Caco-2 (cell line): Measurements from ENCODE around the gene CDK5RAP2. TPM values are rescaled to one million over a fixed set of nuclear protein-coding genes. Genes with fewer than 3 reads are reported as not detected.

Experiments used
- BruUV-seq: library from RNA; stranded (reverse); fragments of 400-500 nt; replicated peaks from 2 replicates; lab custom pipeline; 2021; lab: Mats Ljungman, UMichigan
- CTCF ChIA-PET: fragments of 300-600 bp; sonication (Branson Sonifier 250); formaldehyde crosslinking; loops from one replicate; lab custom pipeline; 2022; ENCODE audit warnings: antibody characterized with exemption; lab: Charles Lee
- POLR2A ChIA-PET: fragments of 300-600 bp; sonication (Branson Sonifier 250); formaldehyde crosslinking; loops from one replicate; lab custom pipeline; 2022; ENCODE audit warnings: antibody characterized with exemption; lab: Charles Lee
- DNase-seq, 2 experiments: peaks; one replicate each; pipeline versions ENCODE4 v3.0.0 to v3.0.0-alpha.2; 2020 to 2022
- H3K27me3 ChIP-seq: replicated peaks from 2 replicates; pipeline ENCODE4 v1.6.0; 2011; ENCODE audit warnings: low read length; ENCODE audit not compliant: control insufficient read depth, insufficient read depth
- H3K36me3 ChIP-seq: 2 replicates; pipeline ENCODE4 v1.5.1; 2011; ENCODE audit warnings: low read length; ENCODE audit not compliant: control insufficient read depth, insufficient read depth
- H3K4me1 ChIP-seq: fragments of 250-450 bp; sonication (Bioruptor Pico); 2 replicates; pipeline ENCODE4 v1.5.1; 2020; ENCODE audit warnings: mild to moderate bottlenecking
- H3K4me3 ChIP-seq: 2 replicates; pipeline ENCODE4 v1.5.1; 2011; ENCODE audit warnings: low read depth, mild to moderate bottlenecking, control low read depth, low read length
- H3K9me3 ChIP-seq: fragments of 250-450 bp; sonication (Bioruptor Pico); 2 replicates; pipeline ENCODE4 v1.5.1; 2020; ENCODE audit warnings: mild to moderate bottlenecking, moderate library complexity
- H3K27ac Mint-ChIP-seq: one replicate; pipeline ENCODE4 v1.8.0; 2022; ENCODE audit warnings: mixed read lengths; ENCODE audit not compliant: unreplicated experiment
- H3K27me3 Mint-ChIP-seq: one replicate; pipeline ENCODE4 v1.8.0; 2022; ENCODE audit warnings: mixed read lengths; ENCODE audit not compliant: insufficient read depth, unreplicated experiment
- H3K36me3 Mint-ChIP-seq: one replicate; pipeline ENCODE4 v1.8.0; 2022; ENCODE audit warnings: mild to moderate bottlenecking, mixed read lengths; ENCODE audit not compliant: insufficient read depth, unreplicated experiment
- H3K4me1 Mint-ChIP-seq: one replicate; pipeline ENCODE4 v1.8.0; 2022; ENCODE audit warnings: low read depth, mixed read lengths; ENCODE audit not compliant: unreplicated experiment
- H3K4me3 Mint-ChIP-seq: one replicate; pipeline ENCODE4 v1.8.0; 2022; ENCODE audit warnings: mild to moderate bottlenecking, moderate library complexity, mixed read lengths; ENCODE audit not compliant: unreplicated experiment
- H3K9me3 Mint-ChIP-seq: one replicate; pipeline ENCODE4 v1.8.0; 2022; ENCODE audit warnings: mixed read lengths; ENCODE audit not compliant: unreplicated experiment
- intact Hi-C: fragments of 100-400 bp; cut with micrococcal nuclease; formaldehyde crosslinking; loops from one replicate; pipeline ENCODE4 v1.10.0; 2022; ENCODE audit not compliant: unreplicated experiment
- total RNA-seq: library from RNA; stranded (reverse); gene quantifications from 2 replicates; pipeline ENCODE4 v1.2.3, GENCODE V29; 2022
- TF ChIP-seq, protein P1 (sequence below), 2 experiments: fragments of 200-600 bp in 1 of 2; IDR thresholded peaks; 1 replicate in 1 of 2; 2 replicates in 1 of 2; pipeline versions ENCODE4 v1.5.1 to v1.8.0; 2011 to 2022; ENCODE audit warnings: antibody characterized with exemption in 1 of 2, control low read depth in 1 of 2, inconsistent platforms in 1 of 2, low read depth in 1 of 2, low read length in 1 of 2, mild to moderate bottlenecking in 1 of 2, moderate library complexity in 1 of 2; ENCODE audit not compliant: insufficient read depth in 1 of 2, severe bottlenecking in 1 of 2, unreplicated experiment in 1 of 2

CDK5RAP2 gene
- total RNA-seq, 1 experiment from 2014 or later: 71.3 TPM

DNA sequence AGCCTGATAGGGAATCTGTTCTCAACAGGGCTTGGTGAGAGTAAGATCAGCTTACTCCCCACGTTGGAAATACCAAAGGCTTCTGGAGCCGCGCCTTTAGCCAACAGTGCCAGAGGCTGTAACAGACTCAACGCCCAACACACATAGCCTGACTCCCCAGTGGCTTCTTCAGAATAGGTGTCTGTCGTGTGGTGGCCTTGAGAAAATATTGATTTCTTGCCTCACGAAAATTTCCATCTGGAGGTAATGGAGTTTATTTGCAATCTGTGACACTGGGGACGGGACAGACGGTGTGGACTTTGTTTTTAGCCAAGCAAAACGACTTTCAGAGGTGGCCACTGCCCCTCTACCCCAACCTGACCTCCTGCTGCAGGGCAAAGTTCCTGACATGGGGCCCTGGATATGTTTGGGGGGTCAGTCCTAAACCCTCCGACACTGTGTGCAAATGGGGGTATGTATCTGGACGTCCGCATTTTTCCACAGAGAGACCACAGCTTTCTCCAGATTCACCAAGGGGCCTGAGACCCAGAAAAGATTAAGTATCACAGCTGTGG lies 189.3 kb downstream of the CDK5RAP2 start:
- POLR2A ChIA-PET: no interaction called here
- DNase-seq: no peak
- intact Hi-C loops: no loop called here
- Mint-ChIP-seq H3K27ac (no peak overlapping the region), H3K9me3 (no peaks in the 10 kb centered on the region), H3K36me3 (peaks cover 26% of the 10 kb centered on the region), H3K4me3 (no peak overlapping the region), H3K27me3 (no peaks in the 10 kb centered on the region), H3K4me1 (no peaks in the 10 kb centered on the region)
- Histone ChIP-seq H3K27me3 (no peaks in the 10 kb centered on the region), H3K4me1 (no peaks in the 10 kb centered on the region), H3K36me3 (peaks cover 3% of the 10 kb centered on the region; the same call in 1 of the 2 replicates), H3K4me3 (no peak overlapping the region), H3K9me3 (no peaks in the 10 kb centered on the region)
- CTCF ChIA-PET: no interaction called here
- no TSS peak for BruUV-seq
- TF ChIP-seq, protein P1, sequence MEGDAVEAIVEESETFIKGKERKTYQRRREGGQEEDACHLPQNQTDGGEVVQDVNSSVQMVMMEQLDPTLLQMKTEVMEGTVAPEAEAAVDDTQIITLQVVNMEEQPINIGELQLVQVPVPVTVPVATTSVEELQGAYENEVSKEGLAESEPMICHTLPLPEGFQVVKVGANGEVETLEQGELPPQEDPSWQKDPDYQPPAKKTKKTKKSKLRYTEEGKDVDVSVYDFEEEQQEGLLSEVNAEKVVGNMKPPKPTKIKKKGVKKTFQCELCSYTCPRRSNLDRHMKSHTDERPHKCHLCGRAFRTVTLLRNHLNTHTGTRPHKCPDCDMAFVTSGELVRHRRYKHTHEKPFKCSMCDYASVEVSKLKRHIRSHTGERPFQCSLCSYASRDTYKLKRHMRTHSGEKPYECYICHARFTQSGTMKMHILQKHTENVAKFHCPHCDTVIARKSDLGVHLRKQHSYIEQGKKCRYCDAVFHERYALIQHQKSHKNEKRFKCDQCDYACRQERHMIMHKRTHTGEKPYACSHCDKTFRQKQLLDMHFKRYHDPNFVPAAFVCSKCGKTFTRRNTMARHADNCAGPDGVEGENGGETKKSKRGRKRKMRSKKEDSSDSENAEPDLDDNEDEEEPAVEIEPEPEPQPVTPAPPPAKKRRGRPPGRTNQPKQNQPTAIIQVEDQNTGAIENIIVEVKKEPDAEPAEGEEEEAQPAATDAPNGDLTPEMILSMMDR (IDR thresholded peaks at IDR 0.05; ENCODE audit: insufficient read depth in 1 of 2, low read depth in 1 of 2, low read length in 1 of 2, severe bottlenecking in 1 of 2, unreplicated experiment in 1 of 2): no peak

DNA sequence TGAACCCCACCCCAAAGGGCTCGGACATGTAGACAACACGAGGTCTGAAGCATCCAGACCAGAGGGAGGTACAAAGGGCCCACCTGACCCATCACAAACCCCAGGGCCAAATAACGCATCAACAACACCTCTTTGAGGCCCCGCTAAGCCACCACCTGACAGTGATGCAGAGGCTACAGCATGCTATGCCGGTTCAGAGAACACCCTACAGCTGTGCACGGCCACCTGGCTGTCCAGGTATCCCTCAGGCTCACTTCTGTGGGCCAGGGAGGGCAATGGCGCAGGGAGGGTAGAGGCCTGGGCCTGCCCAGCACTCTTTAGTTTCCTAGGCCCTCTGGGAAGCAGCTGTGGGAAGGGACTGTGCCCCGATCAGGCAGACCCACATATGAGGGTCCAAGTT lies 190.1 kb downstream of the CDK5RAP2 start:
- Mint-ChIP-seq H3K4me3 (no peak overlapping the region), H3K4me1 (no peaks in the 10 kb centered on the region), H3K36me3 (peaks cover 31% of the 10 kb centered on the region), H3K27ac (no peak overlapping the region), H3K9me3 (no peaks in the 10 kb centered on the region), H3K27me3 (no peaks in the 10 kb centered on the region)
- no peaks in the 10 kb centered on the region for H3K9me3 ChIP-seq
- peaks cover 3% of the 10 kb centered on the region; the same call in 1 of the 2 replicates for H3K36me3 ChIP-seq
- TF ChIP-seq, protein P1 (IDR thresholded peaks at IDR 0.05; ENCODE audit: insufficient read depth in 1 of 2, low read depth in 1 of 2, low read length in 1 of 2, severe bottlenecking in 1 of 2, unreplicated experiment in 1 of 2): no peak
- BruUV-seq: no TSS peak
- intact Hi-C loops: no loop called here
- ChIA-PET CTCF (no interaction called here), POLR2A (no interaction called here)
- no peak overlapping the region for H3K4me3 ChIP-seq
- no peak for DNase-seq
- no peaks in the 10 kb centered on the region for H3K27me3 ChIP-seq
- no peaks in the 10 kb centered on the region for H3K4me1 ChIP-seq

DNA sequence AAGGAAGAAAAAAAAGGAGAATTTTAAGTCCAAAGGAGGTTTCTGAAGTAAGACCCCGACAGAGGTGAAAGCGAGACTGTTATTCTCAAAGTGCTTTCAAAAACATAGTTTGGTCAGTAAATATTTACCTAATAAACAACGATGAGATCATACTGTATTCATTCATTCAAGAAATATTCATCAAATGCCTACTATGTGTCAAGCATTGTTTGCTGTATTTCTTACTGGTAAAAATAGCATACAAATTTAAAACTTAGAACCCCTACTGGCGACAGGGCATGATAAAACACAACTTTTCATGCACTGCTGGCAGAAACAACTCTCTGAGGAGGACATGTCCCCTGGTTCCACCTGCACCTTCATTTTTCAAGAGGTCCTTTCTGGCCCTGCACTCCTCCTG lies 190.7 kb downstream of the CDK5RAP2 start:
- Histone ChIP-seq H3K4me1 (peaks cover 3% of the 10 kb centered on the region), H3K36me3 (peaks cover 3% of the 10 kb centered on the region; the same call in 1 of the 2 replicates), H3K4me3 (no peak overlapping the region), H3K27me3 (no peaks in the 10 kb centered on the region), H3K9me3 (no peaks in the 10 kb centered on the region)
- H3K36me3 Mint-ChIP-seq: peaks cover 31% of the 10 kb centered on the region
- no peak for DNase-seq
- H3K4me3 Mint-ChIP-seq: no peak overlapping the region
- H3K27me3 Mint-ChIP-seq: no peaks in the 10 kb centered on the region
- intact Hi-C loops: no loop called here
- TF ChIP-seq, protein P1 (IDR thresholded peaks at IDR 0.05; ENCODE audit: insufficient read depth in 1 of 2, low read depth in 1 of 2, low read length in 1 of 2, severe bottlenecking in 1 of 2, unreplicated experiment in 1 of 2): no peak
- H3K9me3 Mint-ChIP-seq: no peaks in the 10 kb centered on the region
- no TSS peak for BruUV-seq
- no peaks in the 10 kb centered on the region for H3K4me1 Mint-ChIP-seq
- no peak overlapping the region for H3K27ac Mint-ChIP-seq
- ChIA-PET CTCF (no interaction called here), POLR2A (no interaction called here)
